ENCODE measurements around the gene SH3BGRL.

DNA sequence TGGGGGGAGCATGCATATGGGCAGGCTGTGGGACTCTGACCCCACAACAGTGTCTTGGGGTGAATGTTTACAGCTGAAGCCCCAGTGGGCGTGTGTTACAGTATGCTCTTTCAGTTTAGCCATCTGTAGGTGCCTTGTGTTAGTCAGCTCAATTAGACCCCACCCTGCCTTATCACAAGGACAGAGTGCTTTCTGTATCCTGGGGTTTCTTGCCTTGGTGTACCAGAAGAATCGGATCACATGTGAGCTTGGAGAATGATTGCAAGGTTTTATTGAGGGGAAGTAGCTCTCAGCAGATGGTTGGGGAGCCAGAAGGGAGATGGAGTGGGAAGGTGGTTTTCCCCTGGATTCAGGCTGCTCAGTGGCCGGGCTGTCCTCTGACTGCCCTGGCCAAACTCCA is 27.3 kb downstream of the SH3BGRL start:
- TF ChIP-seq, protein P1, sequence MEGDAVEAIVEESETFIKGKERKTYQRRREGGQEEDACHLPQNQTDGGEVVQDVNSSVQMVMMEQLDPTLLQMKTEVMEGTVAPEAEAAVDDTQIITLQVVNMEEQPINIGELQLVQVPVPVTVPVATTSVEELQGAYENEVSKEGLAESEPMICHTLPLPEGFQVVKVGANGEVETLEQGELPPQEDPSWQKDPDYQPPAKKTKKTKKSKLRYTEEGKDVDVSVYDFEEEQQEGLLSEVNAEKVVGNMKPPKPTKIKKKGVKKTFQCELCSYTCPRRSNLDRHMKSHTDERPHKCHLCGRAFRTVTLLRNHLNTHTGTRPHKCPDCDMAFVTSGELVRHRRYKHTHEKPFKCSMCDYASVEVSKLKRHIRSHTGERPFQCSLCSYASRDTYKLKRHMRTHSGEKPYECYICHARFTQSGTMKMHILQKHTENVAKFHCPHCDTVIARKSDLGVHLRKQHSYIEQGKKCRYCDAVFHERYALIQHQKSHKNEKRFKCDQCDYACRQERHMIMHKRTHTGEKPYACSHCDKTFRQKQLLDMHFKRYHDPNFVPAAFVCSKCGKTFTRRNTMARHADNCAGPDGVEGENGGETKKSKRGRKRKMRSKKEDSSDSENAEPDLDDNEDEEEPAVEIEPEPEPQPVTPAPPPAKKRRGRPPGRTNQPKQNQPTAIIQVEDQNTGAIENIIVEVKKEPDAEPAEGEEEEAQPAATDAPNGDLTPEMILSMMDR (IDR thresholded peaks at IDR 0.05): no peak
- no peak for TF ChIP-seq POLR2A (IDR thresholded peaks at IDR 0.05)
- no peak for TF ChIP-seq POLR2AphosphoS5 (IDR thresholded peaks at IDR 0.05)

Measured in transverse colon (tissue), 4 donors.